Neutrophil (primary cell): ENCODE data around the gene PEX13.

Experiments used
- H3K27ac ChIP-seq: fragments of 200-600 bp; sonication (generic); 2 replicates; pipeline ENCODE4 v1.5.1; 2016; ENCODE audit warnings: mild to moderate bottlenecking, moderate library complexity
- H3K27me3 ChIP-seq: fragments of 200-600 bp; sonication (generic); 2 replicates; pipeline ENCODE4 v1.6.0; 2016; ENCODE audit warnings: mild to moderate bottlenecking
- H3K36me3 ChIP-seq: fragments of 200-600 bp; sonication (generic); 2 replicates; pipeline ENCODE4 v1.5.1; 2017
- H3K4me1 ChIP-seq, 2 experiments: fragments of 200-600 bp in 1 of 2; sonication (generic) in 1 of 2; 1 replicate in 1 of 2; 2 replicates in 1 of 2; pipeline versions ENCODE4 v1.5.1 to v1.6.1; 2013 to 2016; ENCODE audit warnings: low read depth in 1 of 2, low read length in 1 of 2, mild to moderate bottlenecking in 1 of 2, moderate library complexity in 1 of 2; ENCODE audit not compliant: control insufficient read depth in 1 of 2, insufficient read depth in 1 of 2
- H3K4me3 ChIP-seq, 2 experiments: fragments of 200-600 bp in 1 of 2; sonication (generic) in 1 of 2; 1 replicate in 1 of 2; 2 replicates in 1 of 2; pipeline ENCODE4 v1.5.1; 2013 to 2016; ENCODE audit warnings: low read depth in 1 of 2, low read length in 1 of 2, mild to moderate bottlenecking in 1 of 2, moderate library complexity in 1 of 2
- H3K9me3 ChIP-seq: fragments of 200-600 bp; sonication (generic); 2 replicates; pipeline ENCODE4 v1.5.1; 2016
- TF ChIP-seq, protein P1 (sequence below): fragments of 200-600 bp; sonication (generic); IDR thresholded peaks from 2 replicates; pipeline ENCODE4 v1.5.1; 2016; ENCODE audit warnings: antibody characterized with exemption

The PEX13 gene

DNA sequence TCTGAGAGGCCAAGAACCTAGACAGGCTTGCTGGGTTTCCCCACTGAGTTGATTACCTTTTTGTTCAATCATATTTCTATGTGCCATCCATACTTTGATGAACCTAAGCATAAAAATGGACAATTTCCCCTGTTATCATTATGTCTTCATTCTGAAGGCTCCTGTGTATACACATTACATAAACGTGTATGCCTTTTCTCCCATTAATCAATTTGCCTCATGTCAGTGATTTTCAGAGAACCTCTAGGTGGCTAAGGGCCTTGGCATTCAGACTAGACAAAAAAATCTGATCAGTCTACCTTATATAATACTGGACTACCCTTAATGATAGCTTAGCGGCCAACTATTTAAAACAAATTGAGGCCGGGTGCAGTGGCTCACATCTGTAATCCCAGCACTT is 4.1 kb upstream of the PEX13 start:
- Histone ChIP-seq H3K36me3 (peaks cover 7% of the 10 kb centered on the region), H3K4me3 (no peak overlapping the region), H3K27ac (no peak overlapping the region), H3K27me3 (no peaks in the 10 kb centered on the region), H3K9me3 (no peaks in the 10 kb centered on the region), H3K4me1 (peaks cover 15 to 23% of the 10 kb centered on the region in 2 experiments)
- TF ChIP-seq, protein P1, sequence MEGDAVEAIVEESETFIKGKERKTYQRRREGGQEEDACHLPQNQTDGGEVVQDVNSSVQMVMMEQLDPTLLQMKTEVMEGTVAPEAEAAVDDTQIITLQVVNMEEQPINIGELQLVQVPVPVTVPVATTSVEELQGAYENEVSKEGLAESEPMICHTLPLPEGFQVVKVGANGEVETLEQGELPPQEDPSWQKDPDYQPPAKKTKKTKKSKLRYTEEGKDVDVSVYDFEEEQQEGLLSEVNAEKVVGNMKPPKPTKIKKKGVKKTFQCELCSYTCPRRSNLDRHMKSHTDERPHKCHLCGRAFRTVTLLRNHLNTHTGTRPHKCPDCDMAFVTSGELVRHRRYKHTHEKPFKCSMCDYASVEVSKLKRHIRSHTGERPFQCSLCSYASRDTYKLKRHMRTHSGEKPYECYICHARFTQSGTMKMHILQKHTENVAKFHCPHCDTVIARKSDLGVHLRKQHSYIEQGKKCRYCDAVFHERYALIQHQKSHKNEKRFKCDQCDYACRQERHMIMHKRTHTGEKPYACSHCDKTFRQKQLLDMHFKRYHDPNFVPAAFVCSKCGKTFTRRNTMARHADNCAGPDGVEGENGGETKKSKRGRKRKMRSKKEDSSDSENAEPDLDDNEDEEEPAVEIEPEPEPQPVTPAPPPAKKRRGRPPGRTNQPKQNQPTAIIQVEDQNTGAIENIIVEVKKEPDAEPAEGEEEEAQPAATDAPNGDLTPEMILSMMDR = no peak

- Histone ChIP-seq H3K36me3 (peaks cover 7% of the 10 kb centered on the region), H3K9me3 (no peaks in the 10 kb centered on the region), H3K27ac (no peak overlapping the region), H3K4me1 (peaks cover 28 to 35% of the 10 kb centered on the region in 2 experiments), H3K27me3 (no peaks in the 10 kb centered on the region), H3K4me3 (no peak overlapping the region)
- TF ChIP-seq, protein P1 = no peak
Observed at GRCh38 chr2:61014763-61015162, 2.8 kb upstream of the PEX13 start.

DNA sequence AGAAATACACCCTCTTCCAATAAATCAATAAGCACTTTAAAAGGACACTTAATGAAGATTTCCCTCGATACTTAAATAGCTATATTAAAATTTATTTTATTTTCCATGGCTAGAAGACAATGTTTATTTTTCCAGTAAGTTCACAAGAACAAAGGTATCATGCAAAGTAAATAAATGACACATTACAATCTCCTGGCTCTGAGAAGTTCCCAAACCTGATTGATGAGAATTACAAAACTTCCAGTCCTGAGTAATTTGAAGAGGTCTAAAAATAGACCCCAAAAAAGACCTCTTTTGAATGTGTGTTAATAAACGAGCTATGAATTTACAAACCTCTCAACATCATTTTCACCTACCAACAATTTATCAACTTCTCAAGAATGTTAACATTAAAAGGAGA is 1.5 kb upstream of the PEX13 start:
- H3K4me3 ChIP-seq = no peak overlapping the region
- H3K27me3 ChIP-seq = no peaks in the 10 kb centered on the region
- H3K9me3 ChIP-seq = no peaks in the 10 kb centered on the region
- peaks cover 1% of the 10 kb centered on the region for H3K36me3 ChIP-seq
- peaks cover 28 to 35% of the 10 kb centered on the region in 2 experiments for H3K4me1 ChIP-seq
- TF ChIP-seq, protein P1 = no peak
- no peak overlapping the region for H3K27ac ChIP-seq

DNA sequence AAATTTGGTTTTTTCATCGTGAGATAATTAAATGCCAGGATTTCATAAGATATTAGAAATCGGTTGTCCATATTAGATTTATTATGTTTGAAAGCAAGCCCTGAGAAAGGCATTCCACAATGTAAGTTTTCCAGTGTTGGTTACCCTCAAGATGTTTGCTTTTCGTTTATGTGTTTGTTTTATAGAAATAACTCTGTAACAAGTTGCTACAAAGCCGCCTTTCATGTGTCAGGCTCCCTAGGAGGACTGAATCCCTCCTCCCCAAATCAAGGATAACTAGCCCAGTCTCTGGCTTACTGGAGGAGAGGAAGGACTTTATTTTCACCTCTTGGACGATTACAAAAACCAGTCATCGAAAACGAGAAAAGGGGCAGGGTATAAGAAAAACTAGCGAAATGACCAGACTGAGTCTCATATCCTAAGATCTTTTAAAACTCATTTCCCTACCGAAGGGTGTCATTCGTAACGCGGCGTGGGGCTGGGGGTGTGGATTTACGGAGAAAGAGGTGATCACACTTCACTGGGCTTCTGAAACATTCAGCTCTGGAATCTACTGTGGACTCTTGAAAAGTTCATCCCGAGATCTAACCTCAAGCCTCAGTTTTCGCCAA is 1.0 kb upstream of the PEX13 start:
- TF ChIP-seq, protein P1 = no peak
- Histone ChIP-seq H3K27ac (peak overlapping the region; percentile 85), H3K27me3 (no peaks in the 10 kb centered on the region), H3K9me3 (no peaks in the 10 kb centered on the region), H3K36me3 (peaks cover 7% of the 10 kb centered on the region), H3K4me1 (peaks cover 28 to 35% of the 10 kb centered on the region in 2 experiments), H3K4me3 (peak overlapping the region; percentile 75 to 98)

GRCh38 chr2:61017003-61017555 is 441 bp upstream of the PEX13 start:
- TF ChIP-seq, protein P1 = no peak
- Histone ChIP-seq H3K27me3 (no peaks in the 10 kb centered on the region), H3K27ac (peak overlapping the region; percentile 85), H3K9me3 (no peaks in the 10 kb centered on the region), H3K4me1 (peaks cover 28 to 35% of the 10 kb centered on the region in 2 experiments), H3K4me3 (peak overlapping the region; percentile 75 to 98), H3K36me3 (peaks cover 8% of the 10 kb centered on the region)
